Omental fat pad (tissue), 4 donors: Measurements from ENCODE around the gene MAP1A. TPM values are rescaled to one million over a fixed set of nuclear protein-coding genes. Genes with fewer than 3 reads are reported as not detected.

Experiments
- total RNA-seq, 4 donors: library from RNA; depleted of rRNA; stranded (reverse); fragments of >200 nt; gene quantifications; one replicate each; pipeline ENCODE4 v1.1.0, GENCODE V29; 2016

MAP1A gene
- total RNA-seq, 4 donors from 2014 or later = 2.5 to 10.9 (median 5.3) TPM

Other genes with a start within 250 kb of the MAP1A start
- gene TGM7, start 215.4 kb upstream of the MAP1A start, total RNA-seq = not detected
- 10 to 100 TPM in 1 of 4 donors, 1 to 10 TPM in 3; 7.3 to 10.8 (median 9.3) TPM for gene LCMT2, start 187.0 kb upstream of the MAP1A start, total RNA-seq
- 10 to 100 TPM; 12.0 to 26.6 (median 16.7) TPM for gene ZSCAN29, start 146.6 kb upstream of the MAP1A start, total RNA-seq
- 10 to 100 TPM; 10.5 to 13.2 (median 12.6) TPM for gene TUBGCP4, start 146.5 kb upstream of the MAP1A start, total RNA-seq
- gene TP53BP1, start 24.5 kb upstream of the MAP1A start, total RNA-seq = 10 to 100 TPM; 23.2 to 52.8 (median 39.2) TPM
- 10 to 100 TPM; 18.2 to 46.8 (median 24.7) TPM for gene PPIP5K1, start 72.6 kb downstream of the MAP1A start, total RNA-seq
- 1 to 10 TPM in 3 of 4 donors, under 1 TPM in 1; 0.95 to 3.0 (median 2.6) TPM for gene CKMT1B, start 76.4 kb downstream of the MAP1A start, total RNA-seq
- under 1 TPM; 0.24 to 0.47 (median 0.39) TPM for gene STRC, start 101.2 kb downstream of the MAP1A start, total RNA-seq
- gene CATSPER2, start 131.2 kb downstream of the MAP1A start, total RNA-seq = 1 to 10 TPM; 1.3 to 3.2 (median 2.0) TPM
- gene CKMT1A, start 176.3 kb downstream of the MAP1A start, total RNA-seq = 1 to 10 TPM in 3 of 4 donors, under 1 TPM in 1; 0.79 to 3.8 (median 1.6) TPM
- 100 to 1,000 TPM in 3 of 4 donors, 10 to 100 TPM in 1; 99.0 to 143 (median 132) TPM for gene PDIA3, start 228.8 kb downstream of the MAP1A start, total RNA-seq